K562 (cell line): ENCODE data around the gene PRKCE. TPM values are rescaled to one million over a fixed set of nuclear protein-coding genes. Genes with fewer than 3 reads are reported as not detected.

ENCODE experiments used
- ATAC-seq: fragments of 200-7000 bp; cut with Tn5 transposase; 3 replicates; pipeline ENCODE4 v1.9.1; 2020; ENCODE audit warnings: moderate library complexity
- BruUV-seq: library from RNA; stranded (reverse); fragments of 400-500 nt; replicated peaks from 2 replicates; lab custom pipeline; 2021; lab: Mats Ljungman, UMichigan
- CTCF ChIA-PET: fragments of 300-600 bp; formaldehyde crosslinking; extraction: SDS; loops from one replicate; lab custom pipeline; 2021; ENCODE audit warnings: low intra/inter-chr PET ratio; lab: Yijun Ruan, JAX
- POLR2A ChIA-PET: fragments of 300-600, 350-650 bp; sonication (Branson Sonifier 250); formaldehyde crosslinking; extraction: SDS; loops from one replicate; lab custom pipeline; 2021; ENCODE audit warnings: antibody characterized with exemption, inconsistent platforms; lab: Yijun Ruan, JAX
- DNase-seq, 4 experiments: peaks; one replicate each; pipeline versions ENCODE4 v3.0.0 to v3.0.0-alpha.2; 2011 to 2018; ENCODE audit warnings: low spot score in 3 of 4, mixed read lengths in 3 of 4; ENCODE audit errors: extremely low read depth in 1 of 4
- FAIRE-seq: peaks from 2 replicates; lab custom pipeline; 2011; peaks lifted over from hg19 to GRCh38; lab: Jason Lieb, UNC
- H2AFZ ChIP-seq: 2 replicates; pipeline ENCODE4 v1.6.0; 2011; ENCODE audit warnings: low read depth, low read length, control low read depth, inconsistent platforms
- H3K27ac ChIP-seq: fragments of 200-600 bp; 3 replicates; pipeline ENCODE4 v1.8.0; 2011; ENCODE audit warnings: low read depth, mild to moderate bottlenecking, control low read depth, inconsistent platforms, low read length, moderate library complexity, mixed read lengths; ENCODE audit errors: extremely low read depth
- H3K27me3 ChIP-seq, 2 experiments: fragments of 300-600 bp in 1 of 2; 2 replicates in 1 of 2; 3 replicates in 1 of 2; pipeline versions ENCODE4 v1.6.0 to v1.8.0; 2011; ENCODE audit warnings: inconsistent platforms in 2 of 2, low read length in 2 of 2, mild to moderate bottlenecking in 1 of 2, mixed read lengths in 1 of 2, moderate library complexity in 1 of 2; ENCODE audit not compliant: control insufficient read depth in 2 of 2, insufficient read depth in 2 of 2
- H3K36me3 ChIP-seq: fragments of 300-600 bp; 3 replicates; pipeline ENCODE4 v1.8.0; 2011; ENCODE audit warnings: mild to moderate bottlenecking, low read length, inconsistent platforms; ENCODE audit not compliant: control insufficient read depth, insufficient read depth
- H3K4me1 ChIP-seq, 2 experiments: fragments of 200-600 bp in 1 of 2; replicated peaks in 1 of 2; 2 replicates in 1 of 2; 3 replicates in 1 of 2; pipeline versions ENCODE4 v1.5.1 to v1.8.0; 2011; ENCODE audit warnings: inconsistent platforms in 2 of 2, low read length in 2 of 2, mild to moderate bottlenecking in 1 of 2, mixed read lengths in 1 of 2, moderate library complexity in 1 of 2; ENCODE audit not compliant: control insufficient read depth in 2 of 2, insufficient read depth in 2 of 2
- H3K4me2 ChIP-seq: 2 replicates; pipeline ENCODE4 v1.6.1; 2011; ENCODE audit warnings: low read length, control low read depth, inconsistent platforms, mixed read lengths; ENCODE audit not compliant: insufficient read depth
- H3K4me3 ChIP-seq: fragments of 200-600 bp; sonication (generic), shearing (Covaris generic); 2 replicates; pipeline ENCODE4 v1.5.1; 2016; ENCODE audit warnings: control low read depth, inconsistent platforms
- H3K79me2 ChIP-seq: fragments of 200-600 bp; 3 replicates; pipeline ENCODE4 v1.8.0; 2011; ENCODE audit warnings: low read length, inconsistent platforms; ENCODE audit not compliant: control insufficient read depth, insufficient read depth
- H3K9ac ChIP-seq, 2 experiments: 2 replicates each; pipeline versions ENCODE4 v1.6.0 to v1.6.1; 2011; ENCODE audit warnings: low read depth in 2 of 2, low read length in 2 of 2, control low read depth in 1 of 2, inconsistent platforms in 1 of 2, mild to moderate bottlenecking in 1 of 2, mixed read lengths in 1 of 2; ENCODE audit not compliant: insufficient read depth in 1 of 2
- H3K9me1 ChIP-seq: one replicate; pipeline ENCODE4 v1.6.0; 2011; ENCODE audit warnings: inconsistent platforms, mild to moderate bottlenecking, low read length, moderate library complexity; ENCODE audit not compliant: control insufficient read depth, insufficient read depth
- H3K9me3 ChIP-seq: replicated peaks from 2 replicates; pipeline ENCODE4 v1.5.1; 2011; ENCODE audit warnings: low read depth, low read length, inconsistent platforms; ENCODE audit not compliant: control insufficient read depth, insufficient read depth
- H4K20me1 ChIP-seq: replicated peaks from 2 replicates; pipeline ENCODE4 v1.6.1; 2011; ENCODE audit warnings: low read length, inconsistent platforms, mixed read lengths; ENCODE audit not compliant: control insufficient read depth, insufficient read depth
- ARID1B ChIP-seq: fragments of 450-650 bp; IDR thresholded peaks from 2 replicates; pipeline ENCODE4 v1.6.1; 2016; ENCODE audit warnings: antibody characterized with exemption, mild to moderate bottlenecking, inconsistent platforms
- MBD2 ChIP-seq: sonication (generic); IDR thresholded peaks from 2 replicates; pipeline ENCODE4 v1.6.1; 2016; ENCODE audit warnings: low read depth, borderline replicate concordance
- MTF1 ChIP-seq: fragments of 250-450 bp; sonication (Bioruptor Pico); IDR thresholded peaks from 2 replicates; pipeline ENCODE4 v1.9.0; 2021; ENCODE audit warnings: moderate library complexity, mild to moderate bottlenecking, inconsistent platforms, borderline replicate concordance
- RBM25 ChIP-seq: fragments of 200-400 bp; formaldehyde crosslinking; IDR thresholded peaks from 2 replicates; pipeline ENCODE4 v1.6.1; 2018; ENCODE audit warnings: low read length, low read depth, moderate library complexity; ENCODE audit not compliant: severe bottlenecking
- SMARCA5 ChIP-seq: fragments of 450-650 bp; IDR thresholded peaks from 2 replicates; pipeline ENCODE4 v1.6.1; 2016
- TBL1XR1 ChIP-seq, 2 experiments: IDR thresholded peaks; 2 replicates each; pipeline ENCODE4 v1.6.1; 2012; ENCODE audit warnings: improper control_type of control experiment in 2 of 2, low read length in 2 of 2, mild to moderate bottlenecking in 1 of 2
- TEAD1 ChIP-seq, 2 experiments: fragments of 450-650 bp in 1 of 2; sonication (generic) in 1 of 2; formaldehyde crosslinking; IDR thresholded peaks; 2 replicates each; pipeline versions ENCODE4 v1.4.0 to v1.8.0; 2020 to 2022; ENCODE audit warnings: mild to moderate bottlenecking in 2 of 2, missing genetic modification reagents in 1 of 2
- ZNF12 ChIP-seq: sonication (generic); formaldehyde crosslinking; IDR thresholded peaks from 2 replicates; pipeline ENCODE4 v1.4.0; 2020; ENCODE audit warnings: mild to moderate bottlenecking, missing genetic modification reagents
- ZNF436 ChIP-seq: fragments of 250-450, 450-650 bp; sonication (Bioruptor Pico); formaldehyde crosslinking; IDR thresholded peaks from 2 replicates; pipeline ENCODE4 v1.7.0; 2020; ENCODE audit warnings: mild to moderate bottlenecking
- WGBS: fragments of 100-300 bp; shearing (Covaris generic); methylation state at CpG from one replicate; pipeline ENCODE4 v1.1.6; 2016; ENCODE audit warnings: low coverage, mixed read lengths; ENCODE audit not compliant: insufficient coverage; ENCODE audit errors: missing lambda C conversion rate; 5-methylcytosine and 5-hydroxymethylcytosine counted together
- in situ Hi-C: fragments of 300-500 bp; cut with MboI; formaldehyde crosslinking; loops from 4 replicates; pipeline ENCODE4 v1.15.0; 2018; ENCODE audit warnings: inconsistent platforms, mixed read lengths
- intact Hi-C: fragments of 100-400 bp; cut with micrococcal nuclease; formaldehyde crosslinking; loops from 2 replicates; pipeline ENCODE4 v1.14.2; 2022
- polyA plus RNA-seq, 8 experiments: library from polyadenylated mRNA; depleted of rRNA in 4 of 8; stranded (reverse) in 5 of 8; unstranded in 3 of 8; fragments of >200 nt; fragmentation: Nextera tagmentation in 2 of 8; fragmentation: Illumina TruSeq in 1 of 8; extraction: Ambion mirVana in 2 of 8; extraction: Trizol in 1 of 8; gene quantifications; 2 replicates each; pipeline versions ENCODE4 v1.2.1 to v1.2.3, GENCODE V29; 2011 to 2014; ENCODE audit warnings: inconsistent platforms in 1 of 8, missing spikeins in 1 of 8
- total RNA-seq, 7 experiments: library from RNA; depleted of rRNA in 6 of 7; stranded (reverse); fragments of >200 nt in 6 of 7; fragmentation: Illumina TruSeq in 2 of 7; extraction: Trizol in 2 of 7; gene quantifications; 2 replicates each; pipeline versions ENCODE4 v1.2.1 to v1.2.3, GENCODE V29; 2011 to 2021; ENCODE audit warnings: low replicate concordance in 1 of 7
- TF ChIP-seq, protein P1 (sequence below): sonication (generic); formaldehyde crosslinking; IDR thresholded peaks from 2 replicates; pipeline ENCODE4 v1.8.0; 2023; ENCODE audit warnings: mild to moderate bottlenecking, missing genetic modification reagents
- TF ChIP-seq, protein P2 (sequence below): fragments of 450-650 bp; IDR thresholded peaks from 2 replicates; pipeline ENCODE4 v1.6.1; 2016; ENCODE audit warnings: antibody characterized with exemption

Gene PRKCE
- total and polyA plus RNA-seq, 9 of the 15 experiments (the other 6 are each of a cell fraction or from before 2014, with no cell fraction given), result 0.06 to 1.0 (median 0.22) TPM; not detected in 1

DNA sequence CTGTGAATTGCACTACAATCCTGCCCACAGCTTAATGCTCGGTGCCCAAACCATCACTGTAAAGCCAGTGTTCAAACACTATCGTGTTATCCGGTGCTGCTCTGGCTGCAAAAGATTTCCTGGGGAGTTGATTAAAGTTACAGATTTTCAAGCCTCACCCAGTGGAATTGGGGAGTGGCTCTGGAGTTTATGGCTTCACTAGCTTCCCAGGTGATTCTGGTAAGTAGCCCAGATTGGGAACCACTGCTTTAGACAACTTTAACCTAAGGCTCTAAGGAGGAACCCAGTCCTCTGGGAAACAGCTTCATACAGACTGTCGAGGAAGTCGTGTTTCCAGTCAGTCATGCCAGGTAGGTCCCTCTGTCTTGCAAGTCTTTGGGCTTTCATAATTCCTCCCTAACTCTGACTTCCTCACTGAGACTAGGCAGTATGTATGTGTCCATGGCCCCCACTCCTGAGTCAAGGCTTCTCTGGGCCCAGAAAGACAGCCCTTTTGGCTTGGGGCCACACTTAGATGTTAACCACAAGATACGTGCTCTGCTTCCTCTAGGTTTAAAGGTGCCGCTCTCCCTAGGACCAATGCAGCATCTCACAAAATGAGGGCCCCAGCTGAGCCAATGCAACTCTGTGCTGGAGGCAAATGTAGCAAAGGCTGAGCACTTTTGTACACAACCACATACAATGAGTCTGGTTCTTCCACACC lies 299.7 kb downstream of the PRKCE start:
- intact Hi-C loops (no loop called here), in situ Hi-C loops (no loop called here)
- BruUV-seq, result no TSS peak
- ATAC-seq, result no peak
- no peak overlapping the region for H3K4me3 ChIP-seq
- no peak overlapping the region for H2AFZ ChIP-seq
- H3K36me3 ChIP-seq, result no peaks in the 10 kb centered on the region
- no peak overlapping the region for H3K9ac ChIP-seq
- 2% methylated on average over 7 of the region's 7 CpGs for WGBS
- H3K4me2 ChIP-seq, result no peak overlapping the region
- H3K79me2 ChIP-seq, result no peaks in the 10 kb centered on the region
- no peak for TF ChIP-seq TEAD1 (CRISPR knock-in tag; IDR thresholded peaks at IDR 0.05)
- TF ChIP-seq ZNF436 (CRISPR knock-in tag), result no peak
- H3K9me3 ChIP-seq, result no peaks in the 10 kb centered on the region
- no peaks in the 10 kb centered on the region for H4K20me1 ChIP-seq
- H3K27me3 ChIP-seq, result peaks cover 13 to 19% of the 10 kb centered on the region in 2 experiments; a peak in 3 of 5 replicates
- POLR2A ChIA-PET, result interaction anchor here (0.6 to 1.1 kb wide), 3 partner anchors 10 to 313 kb away, joined by 3 read pairs; no protein-coding TSS in a partner anchor
- no peaks in the 10 kb centered on the region for H3K9me1 ChIP-seq
- DNase-seq, result no peak
- CTCF ChIA-PET, result no interaction called here
- no peak overlapping the region for H3K27ac ChIP-seq
- FAIRE-seq, result no peak
- no peaks in the 10 kb centered on the region for H3K4me1 ChIP-seq

DNA sequence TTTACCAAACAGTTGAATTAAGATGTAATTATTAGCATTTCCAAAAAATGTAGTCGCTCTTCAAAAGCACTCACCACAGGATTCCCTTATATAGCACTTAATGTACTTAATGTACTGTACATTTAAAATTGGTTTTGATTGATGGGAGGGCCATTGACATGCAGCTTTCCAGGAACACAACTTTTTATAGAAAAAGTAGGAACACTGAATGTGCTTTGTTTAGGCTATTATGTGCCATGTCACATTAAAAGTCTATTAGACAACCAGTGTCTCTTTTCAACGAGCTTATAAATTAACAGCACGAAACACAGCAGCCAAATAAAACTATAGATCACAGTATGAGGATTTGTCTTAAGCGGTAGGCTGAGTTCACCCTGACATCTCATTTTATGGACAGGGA lies 301.1 kb downstream of the PRKCE start:
- Histone ChIP-seq H3K79me2 (no peaks in the 10 kb centered on the region), H3K9me1 (no peaks in the 10 kb centered on the region), H3K4me1 (no peaks in the 10 kb centered on the region), H3K9ac (no peak overlapping the region), H3K36me3 (no peaks in the 10 kb centered on the region), H4K20me1 (no peaks in the 10 kb centered on the region), H3K4me2 (no peak overlapping the region), H3K27ac (no peak overlapping the region), H2AFZ (no peak overlapping the region), H3K4me3 (no peak overlapping the region), H3K9me3 (no peaks in the 10 kb centered on the region), H3K27me3 (peaks cover 13 to 19% of the 10 kb centered on the region in 2 experiments; a peak in 3 of 5 replicates)
- POLR2A ChIA-PET, result no interaction called here
- CTCF ChIA-PET, result no interaction called here
- no peak for DNase-seq
- intact Hi-C loops (no loop called here), in situ Hi-C loops (no loop called here)
- FAIRE-seq, result no peak
- no peak for ATAC-seq
- no TSS peak for BruUV-seq
- WGBS, result 0% methylated on average over 4 of the region's 4 CpGs
- TF ChIP-seq ZNF12 (CRISPR knock-in tag) (no peak), RBM25 (no peak), TBL1XR1 (IDR thresholded peaks at IDR 0.05; ENCODE audit: low read length in 2 of 2) (no peak), MBD2 (no peak), ARID1B (no peak), SMARCA5 (no peak), MTF1 (CRISPR knock-in tag) (no peak)
- TF ChIP-seq, protein P1, sequence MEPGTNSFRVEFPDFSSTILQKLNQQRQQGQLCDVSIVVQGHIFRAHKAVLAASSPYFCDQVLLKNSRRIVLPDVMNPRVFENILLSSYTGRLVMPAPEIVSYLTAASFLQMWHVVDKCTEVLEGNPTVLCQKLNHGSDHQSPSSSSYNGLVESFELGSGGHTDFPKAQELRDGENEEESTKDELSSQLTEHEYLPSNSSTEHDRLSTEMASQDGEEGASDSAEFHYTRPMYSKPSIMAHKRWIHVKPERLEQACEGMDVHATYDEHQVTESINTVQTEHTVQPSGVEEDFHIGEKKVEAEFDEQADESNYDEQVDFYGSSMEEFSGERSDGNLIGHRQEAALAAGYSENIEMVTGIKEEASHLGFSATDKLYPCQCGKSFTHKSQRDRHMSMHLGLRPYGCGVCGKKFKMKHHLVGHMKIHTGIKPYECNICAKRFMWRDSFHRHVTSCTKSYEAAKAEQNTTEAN (CRISPR knock-in tag), result no peak
- TF ChIP-seq, protein P2, sequence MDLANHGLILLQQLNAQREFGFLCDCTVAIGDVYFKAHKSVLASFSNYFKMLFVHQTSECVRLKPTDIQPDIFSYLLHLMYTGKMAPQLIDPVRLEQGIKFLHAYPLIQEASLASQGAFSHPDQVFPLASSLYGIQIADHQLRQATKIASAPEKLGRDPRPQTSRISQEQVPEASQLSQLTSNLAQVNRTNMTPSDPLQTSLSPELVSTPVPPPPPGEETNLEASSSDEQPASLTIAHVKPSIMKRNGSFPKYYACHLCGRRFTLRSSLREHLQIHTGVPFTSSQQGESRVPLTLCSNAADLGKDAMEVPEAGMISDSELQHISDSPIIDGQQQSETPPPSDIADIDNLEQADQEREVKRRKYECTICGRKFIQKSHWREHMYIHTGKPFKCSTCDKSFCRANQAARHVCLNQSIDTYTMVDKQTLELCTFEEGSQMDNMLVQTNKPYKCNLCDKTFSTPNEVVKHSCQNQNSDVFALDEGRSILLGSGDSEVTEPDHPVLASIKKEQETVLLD, result no peak
